ENCODE results near the gene ZMAT2. TPM values are rescaled to one million over a fixed set of nuclear protein-coding genes. Genes with fewer than 3 reads are reported as not detected.
"Not testable (repeated sequence)": the region's sequence is repeated elsewhere in the genome, so short reads cannot be mapped to it uniquely, and the experiment has no call there.

Gene ZMAT2
- total RNA-seq, 1 donor from 2014 or later, result 47.1 TPM

DNA sequence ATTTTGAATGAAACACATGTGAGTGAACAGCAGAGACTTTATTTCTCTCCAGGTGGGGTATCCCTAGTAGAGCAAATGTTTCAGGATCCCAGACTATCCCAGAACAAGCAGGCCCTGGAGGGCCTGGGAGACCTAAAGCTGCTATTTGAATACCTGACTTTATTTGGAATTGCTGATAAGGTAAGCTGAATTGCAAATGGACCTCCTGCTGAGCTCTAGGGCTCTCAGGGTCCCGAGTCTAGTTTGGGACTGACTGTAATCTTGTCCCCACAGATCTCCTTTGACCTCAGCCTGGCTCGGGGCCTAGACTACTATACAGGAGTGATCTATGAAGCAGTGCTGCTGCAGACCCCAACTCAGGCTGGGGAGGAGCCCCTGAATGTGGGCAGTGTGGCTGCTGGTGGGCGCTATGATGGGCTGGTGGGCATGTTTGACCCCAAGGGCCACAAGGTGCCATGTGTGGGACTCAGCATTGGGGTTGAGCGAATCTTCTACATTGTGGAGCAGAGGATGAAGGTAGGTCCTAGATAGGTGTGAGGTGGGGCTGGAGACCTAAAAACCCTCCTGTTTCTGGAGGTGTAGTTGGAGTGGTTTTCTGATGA lies 3.3 kb upstream of the ZMAT2 start:
- no peak for TF ChIP-seq CTCF (IDR thresholded peaks at IDR 0.05; ENCODE audit: insufficient read depth, low read length, severe bottlenecking)
- Histone ChIP-seq H3K4me3 (ENCODE audit: low read depth, low read length) (no peak overlapping the region), H3K27me3 (ENCODE audit: control insufficient read depth, insufficient read depth, low read length) (no peaks in the 10 kb centered on the region), H3K36me3 (ENCODE audit: control insufficient read depth, insufficient read depth, low read length) (peaks cover 27% of the 10 kb centered on the region)
- FAIRE-seq, result no peak
- no peak for DNase-seq (ENCODE audit: low read depth)

GRCh38 chr5:140707812-140708211 lies 7.6 kb downstream of the ZMAT2 start:
- Histone ChIP-seq H3K4me3 (ENCODE audit: low read depth, low read length) (no peak overlapping the region), H3K36me3 (ENCODE audit: control insufficient read depth, insufficient read depth, low read length) (peaks cover 7% of the 10 kb centered on the region), H3K27me3 (ENCODE audit: control insufficient read depth, insufficient read depth, low read length) (no peaks in the 10 kb centered on the region)
- no peak for DNase-seq (ENCODE audit: low read depth)
- no peak for FAIRE-seq
- TF ChIP-seq CTCF (IDR thresholded peaks at IDR 0.05; ENCODE audit: insufficient read depth, low read length, severe bottlenecking), result no peak

DNA sequence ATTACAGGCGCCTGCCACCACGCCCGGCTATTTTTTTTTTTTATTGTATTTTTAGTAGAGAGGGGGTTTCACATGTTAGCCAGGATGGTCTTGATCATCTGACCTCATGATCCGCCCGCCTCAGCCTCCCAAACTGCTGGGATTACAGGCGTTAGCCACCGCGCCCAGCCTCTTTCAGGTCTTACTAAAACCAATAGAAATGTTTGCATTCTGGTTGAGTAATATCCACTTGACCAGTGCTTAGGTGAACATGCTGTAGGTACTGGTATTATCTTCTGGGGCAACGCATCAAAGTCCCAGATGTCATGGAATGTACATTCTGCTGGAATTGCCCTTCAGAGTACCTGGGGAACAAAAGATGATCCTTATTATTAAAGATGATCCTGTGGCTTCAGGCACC lies 8.5 kb downstream of the ZMAT2 start:
- not testable (repeated sequence) for DNase-seq (ENCODE audit: low read depth); H3K36me3 ChIP-seq (ENCODE audit: control insufficient read depth, insufficient read depth, low read length); FAIRE-seq; H3K4me3 ChIP-seq (ENCODE audit: low read depth, low read length); H3K27me3 ChIP-seq (ENCODE audit: control insufficient read depth, insufficient read depth, low read length)

DNA sequence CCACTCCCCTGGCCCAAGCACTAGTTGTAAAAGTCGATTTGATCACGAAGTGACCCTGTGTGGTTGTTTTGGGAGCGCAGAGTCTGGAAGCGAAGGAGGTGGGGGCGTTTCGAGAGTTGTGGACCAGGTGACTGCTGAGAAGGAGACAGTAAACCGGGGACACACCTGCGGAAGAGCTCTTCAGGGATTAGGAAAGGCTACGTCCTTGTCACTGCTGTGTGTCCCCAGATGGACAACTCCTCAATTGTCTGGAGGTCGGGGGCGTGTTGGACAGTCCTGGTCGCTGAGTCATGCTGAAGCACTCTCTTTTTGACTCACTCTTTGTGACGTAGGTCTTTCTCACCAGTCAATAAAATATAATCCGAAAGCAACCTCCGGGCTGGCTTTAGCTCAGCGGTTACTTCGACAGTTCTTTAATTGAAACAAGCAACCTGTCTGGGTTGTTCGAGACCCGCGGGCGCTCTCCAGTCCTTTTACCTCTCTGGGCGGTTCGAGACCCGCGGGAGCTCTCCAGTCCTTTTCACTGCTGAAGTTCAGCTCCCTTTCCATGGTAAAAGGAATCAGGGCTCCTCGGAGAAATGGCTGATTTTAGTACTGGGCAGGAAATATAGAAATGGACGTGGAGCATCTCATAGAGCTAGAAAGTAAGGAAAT lies 10.8 kb downstream of the ZMAT2 start:
- Histone ChIP-seq H3K4me3 (ENCODE audit: low read depth, low read length) (peak overlapping the region; percentile 78), H3K27me3 (ENCODE audit: control insufficient read depth, insufficient read depth, low read length) (no peaks in the 10 kb centered on the region), H3K36me3 (ENCODE audit: control insufficient read depth, insufficient read depth, low read length) (no peaks in the 10 kb centered on the region)
- TF ChIP-seq CTCF (IDR thresholded peaks at IDR 0.05; ENCODE audit: insufficient read depth, low read length, severe bottlenecking), result no peak
- DNase-seq (ENCODE audit: low read depth), result peak; percentile 95
- FAIRE-seq, result no peak

DNA sequence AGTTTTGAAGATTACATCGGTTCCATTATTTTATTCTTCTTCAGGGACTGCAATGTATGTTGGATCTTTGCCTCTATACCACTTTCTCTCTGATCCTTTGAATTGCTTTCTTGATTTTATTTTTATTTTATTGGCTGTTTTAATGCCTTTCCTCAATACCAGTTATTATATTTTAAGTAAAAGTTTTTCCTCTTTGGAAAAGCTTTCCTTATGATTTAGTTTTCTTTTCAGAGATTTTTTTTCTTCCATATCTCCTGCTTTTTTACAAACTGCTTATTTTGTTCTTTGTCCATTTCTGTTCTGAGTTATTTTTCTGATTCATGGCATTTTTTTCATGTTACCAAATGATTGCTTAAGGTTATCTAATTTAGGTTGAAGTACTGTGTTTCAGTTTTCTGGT lies 11.5 kb downstream of the ZMAT2 start:
- Histone ChIP-seq H3K36me3 (ENCODE audit: control insufficient read depth, insufficient read depth, low read length) (no peaks in the 10 kb centered on the region), H3K27me3 (ENCODE audit: control insufficient read depth, insufficient read depth, low read length) (no peaks in the 10 kb centered on the region), H3K4me3 (ENCODE audit: low read depth, low read length) (no peak overlapping the region)
- DNase-seq (ENCODE audit: low read depth) (no peak), FAIRE-seq (no peak)
- no peak for TF ChIP-seq CTCF (IDR thresholded peaks at IDR 0.05; ENCODE audit: insufficient read depth, low read length, severe bottlenecking)

DNA sequence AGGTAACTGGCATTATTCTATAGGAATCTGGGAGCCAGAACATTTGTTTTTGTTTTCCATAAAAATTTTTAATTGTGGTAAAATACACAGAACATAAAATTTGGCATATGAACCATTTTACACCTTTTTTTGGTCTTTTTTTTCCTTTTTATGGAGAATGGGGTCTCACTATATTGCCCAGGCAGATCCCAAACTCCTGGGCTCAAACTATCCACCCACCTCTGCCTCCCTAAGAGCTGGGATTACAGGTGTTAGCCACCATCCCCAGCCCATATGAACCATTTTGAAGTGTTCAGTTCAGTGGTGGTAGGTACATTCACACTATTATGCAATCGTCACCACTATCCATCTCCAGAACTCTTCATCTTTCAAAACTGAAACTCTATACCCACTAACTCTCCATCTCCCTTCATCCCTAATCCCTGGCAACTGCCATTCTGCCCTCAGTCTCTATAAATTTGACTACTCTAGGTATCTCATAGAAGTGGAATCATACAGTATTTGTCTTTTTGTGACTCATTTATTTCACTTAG lies 13.4 kb downstream of the ZMAT2 start:
- no peak for TF ChIP-seq CTCF (IDR thresholded peaks at IDR 0.05; ENCODE audit: insufficient read depth, low read length, severe bottlenecking)
- DNase-seq (ENCODE audit: low read depth) (no peak), FAIRE-seq (no peak)
- Histone ChIP-seq H3K27me3 (ENCODE audit: control insufficient read depth, insufficient read depth, low read length) (no peaks in the 10 kb centered on the region), H3K4me3 (ENCODE audit: low read depth, low read length) (no peak overlapping the region), H3K36me3 (ENCODE audit: control insufficient read depth, insufficient read depth, low read length) (no peaks in the 10 kb centered on the region)

GRCh38 chr5:140716238-140716637 lies 16.0 kb downstream of the ZMAT2 start:
- H3K36me3 ChIP-seq (ENCODE audit: control insufficient read depth, insufficient read depth, low read length); H3K4me3 ChIP-seq (ENCODE audit: low read depth, low read length); FAIRE-seq; H3K27me3 ChIP-seq (ENCODE audit: control insufficient read depth, insufficient read depth, low read length); DNase-seq (ENCODE audit: low read depth): not testable (repeated sequence)

Data from bronchial epithelial cell (primary cell).